ENCODE data around the gene UBE2M. TPM values are rescaled to one million over a fixed set of nuclear protein-coding genes. Genes with fewer than 3 reads are reported as not detected.
"Not testable (repeated sequence)": the region's sequence is repeated elsewhere in the genome, so short reads cannot be mapped to it uniquely, and the experiment has no call there.

Gene UBE2M
- 10 to 100 TPM; 48.5 to 51.2 TPM for total RNA-seq
- polyA plus RNA-seq, result 10 to 100 TPM; 10.4 to 20.5 (median 18.0) TPM
- 28.5 to 63.1 (median 35.7) reads per million in 6 experiments for total RNA-seq

- POLR2A ChIA-PET, result interaction anchor here (0.9 to 9.1 kb wide), 6 partner anchors 9 to 211 kb away, joined by 3 to 91 read pairs (median 5); partner anchors contain the start of genes TRIM28 and ZBTB45
- H3K36me3 Mint-ChIP-seq, result peaks cover 0 to 24% (median 11%) of the 10 kb centered on the region in 3 donors
- peak within 1 kb of the TSS; percentile 93 to 100 (median 99) for H3K27ac Mint-ChIP-seq
- no peaks in the 10 kb centered on the region for H3K9me3 Mint-ChIP-seq
- peaks cover 0 to 2% (median 0%) of the 10 kb centered on the region in 5 donors for H3K27me3 Mint-ChIP-seq
- peak within 1 kb of the TSS; percentile 96 to 99 (median 97) for H3K4me3 Mint-ChIP-seq
- H3K4me1 Mint-ChIP-seq, result peaks cover 28 to 78% (median 78%) of the 10 kb centered on the region in 4 donors
- ATAC-seq (peak; percentile 12 to 18), DNase-seq (peak in 7 of 10 donors; percentile 46 to 81 (median 57))
Observed at GRCh38 chr19:58558066-58558622, at the start of gene UBE2M. TSS of gene UBE2M (minus strand) at chr19:58558611. CDS start at chr19:58558381, 230 bp downstream.

GRCh38 chr19:58607213-58607612 lies 48.8 kb upstream of the UBE2M start:
- H3K27me3 Mint-ChIP-seq, H3K36me3 Mint-ChIP-seq, H3K27ac Mint-ChIP-seq, POLR2A ChIA-PET, H3K4me3 Mint-ChIP-seq, ATAC-seq, H3K4me1 Mint-ChIP-seq, H3K9me3 Mint-ChIP-seq: not testable (repeated sequence)
- peak in 2 of 10 donors; percentile 24 to 62 for DNase-seq

GRCh38 chr19:58606251-58606896 lies 48.0 kb upstream of the UBE2M start:
- H3K36me3 Mint-ChIP-seq, POLR2A ChIA-PET, H3K4me3 Mint-ChIP-seq, H3K27me3 Mint-ChIP-seq, H3K9me3 Mint-ChIP-seq, H3K4me1 Mint-ChIP-seq, H3K27ac Mint-ChIP-seq, ATAC-seq: not testable (repeated sequence)
- peak in 1 of 10 donors; percentile 51 for DNase-seq

- Mint-ChIP-seq H3K36me3 (peaks cover 2 to 18% (median 7%) of the 10 kb centered on the region in 3 donors), H3K27me3 (no peaks in the 10 kb centered on the region), H3K4me3 (no peak overlapping the region), H3K27ac (no peak overlapping the region), H3K9me3 (no peaks in the 10 kb centered on the region), H3K4me1 (peaks cover 2 to 8% (median 5%) of the 10 kb centered on the region in 4 donors)
- DNase-seq (peak in 2 of 10 donors; percentile 14 to 51), ATAC-seq (no peak)
- POLR2A ChIA-PET, result interaction anchor here (3.0 kb wide), 1 partner anchor 67 kb away, joined by 10 read pairs; the partner anchor contains the start of gene ZBTB45
Observed at GRCh38 chr19:58586133-58586765, 27.8 kb upstream of the UBE2M start.

- POLR2A ChIA-PET, result interaction anchor here (3.0 kb wide), 1 partner anchor 66 kb away, joined by 10 read pairs; the partner anchor contains the start of gene ZBTB45
- Mint-ChIP-seq H3K27ac (peak overlapping the region in 1 of 10 donors; percentile 5), H3K27me3 (no peaks in the 10 kb centered on the region), H3K4me1 (peaks cover 6 to 13% (median 9%) of the 10 kb centered on the region in 4 donors), H3K4me3 (no peak overlapping the region), H3K9me3 (no peaks in the 10 kb centered on the region), H3K36me3 (peaks cover 5 to 20% (median 8%) of the 10 kb centered on the region in 3 donors)
- DNase-seq (no peak), ATAC-seq (no peak)
Observed at GRCh38 chr19:58585442-58586132, 27.2 kb upstream of the UBE2M start.

- Mint-ChIP-seq H3K4me3 (no peak overlapping the region), H3K9me3 (no peaks in the 10 kb centered on the region), H3K27me3 (no peaks in the 10 kb centered on the region), H3K36me3 (peaks cover 5 to 18% (median 8%) of the 10 kb centered on the region in 3 donors), H3K4me1 (peaks cover 6 to 13% (median 9%) of the 10 kb centered on the region in 4 donors), H3K27ac (peak overlapping the region in 1 of 10 donors; percentile 18)
- DNase-seq, result no peak
- ATAC-seq, result no peak
- POLR2A ChIA-PET, result interaction anchor here (3.0 kb wide), 1 partner anchor 65 kb away, joined by 10 read pairs; the partner anchor contains the start of gene ZBTB45
Observed at GRCh38 chr19:58584498-58585441, 26.4 kb upstream of the UBE2M start.

- H3K27ac Mint-ChIP-seq, result peak overlapping the region in 2 of 10 donors; percentile 41 to 78
- no peaks in the 10 kb centered on the region for H3K27me3 Mint-ChIP-seq
- peaks cover 5 to 18% (median 8%) of the 10 kb centered on the region in 3 donors for H3K36me3 Mint-ChIP-seq
- ATAC-seq, result no peak
- no peaks in the 10 kb centered on the region for H3K9me3 Mint-ChIP-seq
- DNase-seq, result peak in 1 of 10 donors; percentile 60
- H3K4me1 Mint-ChIP-seq, result peaks cover 11 to 19% (median 16%) of the 10 kb centered on the region in 4 donors
- POLR2A ChIA-PET, result interaction anchor here (3.6 kb wide), 1 partner anchor 63 kb away, joined by 21 read pairs; the partner anchor contains the start of gene ZBTB45
- no peak overlapping the region for H3K4me3 Mint-ChIP-seq
Observed at GRCh38 chr19:58582985-58583384, 24.6 kb upstream of the UBE2M start.

- Mint-ChIP-seq H3K4me1 (peaks cover 15 to 26% (median 22%) of the 10 kb centered on the region in 4 donors), H3K9me3 (no peaks in the 10 kb centered on the region), H3K4me3 (peak overlapping the region in 2 of 10 donors; percentile 8 to 22), H3K27me3 (no peaks in the 10 kb centered on the region), H3K36me3 (peaks cover 5 to 18% (median 8%) of the 10 kb centered on the region in 3 donors), H3K27ac (peak overlapping the region in 9 of 10 donors; percentile 65 to 93 (median 87))
- peak; percentile 81 to 94 (median 88) for DNase-seq
- ATAC-seq, result peak; percentile 98
- POLR2A ChIA-PET, result interaction anchor here (0.6 to 3.6 kb wide), 6 partner anchors 20 to 400 kb away, joined by 3 to 21 read pairs (median 3); partner anchors contain the start of genes TRIM28 and ZBTB45
Observed at GRCh38 chr19:58581227-58582141, 23.1 kb upstream of the UBE2M start.

GRCh38 chr19:58579473-58580142 lies 21.2 kb upstream of the UBE2M start:
- Mint-ChIP-seq H3K4me1 (peaks cover 17 to 41% (median 30%) of the 10 kb centered on the region in 4 donors), H3K27me3 (no peaks in the 10 kb centered on the region), H3K27ac (peak overlapping the region in 5 of 10 donors; percentile 0 to 66 (median 46)), H3K36me3 (peaks cover 5 to 17% (median 8%) of the 10 kb centered on the region in 3 donors), H3K9me3 (no peaks in the 10 kb centered on the region), H3K4me3 (peak overlapping the region in 1 of 10 donors; percentile 17)
- no peak for ATAC-seq
- no peak for DNase-seq
- POLR2A ChIA-PET, result interaction anchor here (0.7 to 3.6 kb wide), 2 partner anchors 35 to 60 kb away, joined by 3 to 21 read pairs; partner anchors contain the start of gene ZBTB45
